ENCODE results near the gene TOP1. TPM values are rescaled to one million over a fixed set of nuclear protein-coding genes. Genes with fewer than 3 reads are reported as not detected.

Gene TOP1
- total and polyA plus RNA-seq, 4 donors = 39.7 to 62.7 (median 51.7) TPM

GRCh38 chr20:41086402-41087324 lies 58.0 kb downstream of the TOP1 start:
- DNase-seq (peak in 2 of 3 donors; percentile 40 to 42), ATAC-seq (ENCODE audit: insufficient read depth, low FRiP score) (no peak)
- Histone ChIP-seq H3K36me3 (ENCODE audit: control insufficient read depth in 4 of 4, insufficient read depth in 4 of 4, low read length in 4 of 4) (peaks cover 8 to 47% (median 27%) of the 10 kb centered on the region in 4 donors), H3K27me3 (ENCODE audit: control insufficient read depth in 3 of 3, insufficient read depth in 3 of 3, low read length in 2 of 3) (no peaks in the 10 kb centered on the region), H3K4me1 (ENCODE audit: control insufficient read depth in 5 of 5, insufficient read depth in 5 of 5, low read length in 5 of 5) (peaks cover 0 to 4% (median 0%) of the 10 kb centered on the region in 5 donors), H3K4me3 (no peak overlapping the region), H3K9ac (ENCODE audit: insufficient read depth in 1 of 2, low read length in 2 of 2) (no peak overlapping the region), H3K9me3 (ENCODE audit: control insufficient read depth in 4 of 4, insufficient read depth in 3 of 4, low read length in 3 of 4) (no peaks in the 10 kb centered on the region), H3K27ac (ENCODE audit: low read depth in 1 of 2, low read length in 1 of 2) (no peak overlapping the region)
- 29 to 41% methylated on average over 8 of the region's 8 CpGs for WGBS, 2 donors
- no peak for TF ChIP-seq CTCF (IDR thresholded peaks at IDR 0.05; ENCODE audit: control extremely low read depth, extremely low read depth)

GRCh38 chr20:41087325-41087685 lies 58.7 kb downstream of the TOP1 start:
- Histone ChIP-seq H3K4me3 (no peak overlapping the region), H3K36me3 (ENCODE audit: control insufficient read depth in 4 of 4, insufficient read depth in 4 of 4, low read length in 4 of 4) (peaks cover 9 to 47% (median 27%) of the 10 kb centered on the region in 4 donors), H3K9me3 (ENCODE audit: control insufficient read depth in 4 of 4, insufficient read depth in 3 of 4, low read length in 3 of 4) (no peaks in the 10 kb centered on the region), H3K4me1 (ENCODE audit: control insufficient read depth in 5 of 5, insufficient read depth in 5 of 5, low read length in 5 of 5) (peaks cover 0 to 4% (median 0%) of the 10 kb centered on the region in 5 donors), H3K27me3 (ENCODE audit: control insufficient read depth in 3 of 3, insufficient read depth in 3 of 3, low read length in 2 of 3) (no peaks in the 10 kb centered on the region), H3K9ac (ENCODE audit: insufficient read depth in 1 of 2, low read length in 2 of 2) (no peak overlapping the region), H3K27ac (ENCODE audit: low read depth in 1 of 2, low read length in 1 of 2) (no peak overlapping the region)
- ATAC-seq (ENCODE audit: insufficient read depth, low FRiP score) (no peak), DNase-seq (no peak)
- no peak for TF ChIP-seq CTCF (IDR thresholded peaks at IDR 0.05; ENCODE audit: control extremely low read depth, extremely low read depth)
- 81 to 98% methylated on average over 1 of the region's 1 CpG for WGBS, 2 donors

GRCh38 chr20:41087777-41088176 lies 59.2 kb downstream of the TOP1 start:
- 76 to 89% methylated on average over 3 of the region's 3 CpGs for WGBS, 2 donors
- Histone ChIP-seq H3K4me1 (ENCODE audit: control insufficient read depth in 5 of 5, insufficient read depth in 5 of 5, low read length in 5 of 5) (peaks cover 0 to 4% (median 0%) of the 10 kb centered on the region in 5 donors), H3K36me3 (ENCODE audit: control insufficient read depth in 4 of 4, insufficient read depth in 4 of 4, low read length in 4 of 4) (peaks cover 7 to 50% (median 30%) of the 10 kb centered on the region in 4 donors), H3K4me3 (no peak overlapping the region), H3K27ac (ENCODE audit: low read depth in 1 of 2, low read length in 1 of 2) (no peak overlapping the region), H3K9me3 (ENCODE audit: control insufficient read depth in 4 of 4, insufficient read depth in 3 of 4, low read length in 3 of 4) (no peaks in the 10 kb centered on the region), H3K9ac (ENCODE audit: insufficient read depth in 1 of 2, low read length in 2 of 2) (no peak overlapping the region), H3K27me3 (ENCODE audit: control insufficient read depth in 3 of 3, insufficient read depth in 3 of 3, low read length in 2 of 3) (no peaks in the 10 kb centered on the region)
- no peak for TF ChIP-seq CTCF (IDR thresholded peaks at IDR 0.05; ENCODE audit: control extremely low read depth, extremely low read depth)
- ATAC-seq (ENCODE audit: insufficient read depth, low FRiP score) (no peak), DNase-seq (no peak)

Measured in lung (tissue), 12 donors.